ENCODE data around the gene ASTN2.

- TF ChIP-seq RCOR1 (IDR thresholded peaks at IDR 0.05; ENCODE audit: low read depth, low read length) (no peak), RNF2 (IDR thresholded peaks at IDR 0.05; ENCODE audit: borderline replicate concordance, low read depth) (no peak), CTCF (IDR thresholded peaks at IDR 0.05) (no peak), HMGXB4 (CRISPR knock-in tag; IDR thresholded peaks at IDR 0.05; ENCODE audit: borderline replicate concordance) (no peak), BHLHE40 (IDR thresholded peaks at IDR 0.05; ENCODE audit: low read depth, low read length) (no peak), REST (IDR thresholded peaks at IDR 0.05) (no peak), CEBPB (IDR thresholded peaks at IDR 0.05) (no peak), MAX (IDR thresholded peaks at IDR 0.05) (no peak), CHD4 (IDR thresholded peaks at IDR 0.05; ENCODE audit: borderline replicate concordance) (no peak), USF2 (IDR thresholded peaks at IDR 0.05) (no peak), POLR2A (IDR thresholded peaks at IDR 0.05; ENCODE audit: low read length) (no peak), KDM1A (IDR thresholded peaks at IDR 0.05; ENCODE audit: low read depth) (no peak), KDM5A (IDR thresholded peaks at IDR 0.05) (no peak)
Measured at GRCh38 chr9:116461632-116462031, 953.2 kb downstream of the ASTN2 start.
